Activated naive CD4-positive, alpha-beta T cell treated with anti-CD3 and anti-CD28 coated beads, Interleukin-2, amount 10 ng/mL, durations not matched to agents 7 days and 5 days (primary cell): ENCODE measurements around the gene NUMB.
A peak's percentile ranks its signal among the peaks of the same experiment; 100 is the strongest.

Experiments
- CTCF ChIA-PET: fragments of 350-600 bp; sonication (Branson Sonifier 250); formaldehyde crosslinking; loops from one replicate; lab custom pipeline; 2021; ENCODE audit warnings: antibody characterized with exemption; lab: Charles Lee
- DNase-seq: peaks from one replicate; pipeline ENCODE4 v3.0.0-alpha.2; 2020
- H3K27ac Mint-ChIP-seq: one replicate; pipeline ENCODE4 v1.8.0; 2021; ENCODE audit warnings: mild to moderate bottlenecking, moderate library complexity, mixed read lengths
- H3K27me3 Mint-ChIP-seq: one replicate; pipeline ENCODE4 v1.8.0; 2021; ENCODE audit warnings: mild to moderate bottlenecking, mixed read lengths
- H3K36me3 Mint-ChIP-seq: one replicate; pipeline ENCODE4 v1.8.0; 2021; ENCODE audit warnings: mixed read lengths
- H3K4me1 Mint-ChIP-seq: one replicate; pipeline ENCODE4 v1.8.0; 2021; ENCODE audit warnings: mixed read lengths
- H3K4me3 Mint-ChIP-seq: one replicate; pipeline ENCODE4 v1.8.0; 2021; ENCODE audit warnings: mild to moderate bottlenecking, moderate library complexity, mixed read lengths
- H3K9me3 Mint-ChIP-seq: one replicate; pipeline ENCODE4 v1.8.0; 2021; ENCODE audit warnings: mixed read lengths

The NUMB gene

DNA sequence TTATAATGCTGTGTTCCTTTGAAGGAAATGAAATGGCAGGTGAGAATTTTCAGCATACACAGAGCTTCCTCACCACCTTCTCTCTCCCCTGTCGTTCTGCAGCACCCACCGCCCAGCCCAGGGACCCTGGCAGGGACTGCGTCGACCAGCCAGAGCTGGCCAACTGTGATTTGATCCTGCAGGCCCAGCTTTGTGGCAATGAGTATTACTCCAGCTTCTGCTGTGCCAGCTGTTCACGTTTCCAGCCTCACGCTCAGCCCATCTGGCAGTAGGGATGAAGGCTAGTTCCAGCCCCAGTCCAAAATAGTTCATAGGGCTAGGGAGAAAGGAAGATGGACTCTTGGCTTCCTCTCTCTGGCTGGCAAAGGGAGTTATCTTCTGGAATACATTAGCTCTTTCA is 186.0 kb downstream of the NUMB start:
- H3K27me3 Mint-ChIP-seq, result peaks cover 26% of the 10 kb centered on the region
- CTCF ChIA-PET, result interaction anchor here (1.1 to 1.4 kb wide), 3 partner anchors 23 to 218 kb away, joined by 3 read pairs; no protein-coding TSS in a partner anchor

DNA sequence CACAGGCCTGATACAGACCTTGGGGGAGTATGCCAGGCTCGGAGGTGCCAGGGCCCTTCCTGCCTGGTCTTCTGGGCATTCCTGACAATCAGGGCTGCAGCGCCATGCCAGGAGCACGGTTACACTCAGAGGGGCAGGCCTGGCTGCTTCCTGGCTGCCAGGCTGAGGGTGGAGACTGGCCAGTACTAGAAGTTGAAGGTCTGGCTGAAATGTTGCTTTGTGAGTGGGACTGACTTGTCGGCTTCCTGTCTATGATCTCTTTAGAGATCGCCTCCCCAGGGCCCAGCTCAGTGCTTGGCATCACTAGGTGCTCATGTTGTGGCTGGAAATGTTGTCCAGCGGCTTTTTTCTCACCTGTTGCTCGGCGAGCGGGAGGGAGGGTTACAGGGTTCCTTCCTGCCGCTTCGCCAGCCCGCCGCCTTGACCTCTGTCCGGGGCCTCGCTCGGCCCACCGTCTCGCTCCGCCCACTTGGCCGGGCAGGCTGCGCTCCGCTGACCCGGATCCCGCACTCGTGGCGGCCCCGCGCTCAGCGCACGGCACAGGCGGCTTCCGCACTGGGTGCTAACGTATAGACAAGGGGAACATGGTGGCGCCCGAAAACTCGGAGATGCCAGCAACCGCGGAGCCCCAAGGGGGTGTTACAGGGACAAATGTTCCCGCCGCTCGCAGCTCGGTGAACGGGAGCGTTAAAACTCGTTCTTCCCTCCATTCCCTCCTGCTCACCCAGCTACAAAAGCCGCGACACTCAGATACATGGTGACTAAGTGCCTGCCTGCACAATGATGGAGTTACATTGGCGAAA is 188.4 kb downstream of the NUMB start:
- peak; percentile 39 for DNase-seq
- H3K27ac Mint-ChIP-seq, result no peak overlapping the region
- CTCF ChIA-PET, result no interaction called here
- no peaks in the 10 kb centered on the region for H3K9me3 Mint-ChIP-seq
- H3K4me3 Mint-ChIP-seq, result peak overlapping the region; percentile 22
- peaks cover 47% of the 10 kb centered on the region for H3K27me3 Mint-ChIP-seq
- H3K36me3 Mint-ChIP-seq, result peaks cover 8% of the 10 kb centered on the region
- H3K4me1 Mint-ChIP-seq, result peaks cover 8% of the 10 kb centered on the region

More for the DNA sequence above, 186.0 kb downstream of the NUMB start:
- Mint-ChIP-seq H3K9me3 (no peaks in the 10 kb centered on the region), H3K4me3 (no peak overlapping the region), H3K36me3 (peaks cover 18% of the 10 kb centered on the region), H3K4me1 (peaks cover 8% of the 10 kb centered on the region), H3K27ac (no peak overlapping the region)
- no peak for DNase-seq

DNA sequence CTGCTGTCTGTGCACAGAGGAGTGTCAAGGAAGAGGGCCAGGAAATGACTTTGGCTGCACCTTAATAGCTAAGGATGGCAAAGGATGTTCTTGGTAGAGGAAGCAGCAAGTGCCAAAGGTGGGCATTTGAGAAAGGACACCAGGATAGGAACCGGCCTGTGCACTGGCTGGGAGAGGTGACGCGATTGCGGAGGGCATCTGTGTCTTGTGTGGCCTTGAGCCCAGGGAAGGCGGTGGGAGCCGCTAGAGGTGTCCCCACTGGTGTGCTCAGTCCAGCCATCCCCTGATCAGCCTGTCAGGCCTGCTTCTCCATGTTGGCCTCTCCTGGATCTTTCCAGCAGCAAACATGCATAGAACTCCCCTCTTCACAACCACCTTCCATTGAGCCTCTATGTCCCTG is 190.9 kb downstream of the NUMB start:
- Mint-ChIP-seq H3K27me3 (peaks cover 55% of the 10 kb centered on the region), H3K36me3 (peaks cover 2% of the 10 kb centered on the region), H3K4me1 (peaks cover 8% of the 10 kb centered on the region), H3K9me3 (no peaks in the 10 kb centered on the region), H3K4me3 (no peak overlapping the region), H3K27ac (no peak overlapping the region)
- CTCF ChIA-PET, result no interaction called here
- DNase-seq, result no peak

DNA sequence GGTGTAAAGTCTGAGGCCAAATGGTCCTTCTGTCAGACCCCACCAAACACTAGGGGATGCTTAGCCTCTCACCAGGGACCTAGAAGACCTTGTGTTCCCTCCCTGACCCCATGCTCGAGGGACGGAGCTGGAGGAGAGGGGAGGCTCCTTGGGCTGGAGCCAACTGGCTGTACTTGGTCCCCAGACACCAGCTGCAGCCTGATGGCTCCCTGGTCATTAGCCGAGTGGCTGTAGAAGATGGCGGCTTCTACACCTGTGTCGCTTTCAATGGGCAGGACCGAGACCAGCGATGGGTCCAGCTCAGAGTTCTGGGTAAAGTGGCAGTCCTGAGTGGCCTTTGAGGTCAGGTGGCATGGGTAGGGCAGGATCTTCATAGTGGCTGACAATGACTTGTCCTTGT is 192.0 kb downstream of the NUMB start:
- Mint-ChIP-seq H3K36me3 (peaks cover 2% of the 10 kb centered on the region), H3K4me3 (no peak overlapping the region), H3K9me3 (no peaks in the 10 kb centered on the region), H3K27me3 (peaks cover 55% of the 10 kb centered on the region), H3K4me1 (peaks cover 8% of the 10 kb centered on the region), H3K27ac (no peak overlapping the region)
- CTCF ChIA-PET, result no interaction called here
- no peak for DNase-seq

DNA sequence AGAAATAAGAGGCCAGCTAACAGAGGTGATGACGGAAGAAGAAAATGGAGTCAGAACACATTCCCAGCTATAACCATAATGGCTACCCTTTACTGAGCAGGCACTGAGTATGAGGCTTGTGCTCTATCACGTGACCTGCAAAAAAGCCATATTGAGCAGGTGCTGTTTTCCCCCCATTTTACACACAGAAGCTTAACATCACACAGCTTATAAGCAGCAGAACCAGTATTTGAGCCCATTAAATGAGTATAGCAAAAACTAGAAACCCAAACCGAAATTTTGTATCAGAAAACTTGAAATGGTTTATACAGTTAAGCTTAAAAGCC is 192.7 kb downstream of the NUMB start:
- DNase-seq, result no peak
- Mint-ChIP-seq H3K9me3 (no peaks in the 10 kb centered on the region), H3K4me1 (peaks cover 6% of the 10 kb centered on the region), H3K27me3 (peaks cover 52% of the 10 kb centered on the region), H3K27ac (no peak overlapping the region), H3K36me3 (no peaks in the 10 kb centered on the region), H3K4me3 (no peak overlapping the region)
- CTCF ChIA-PET, result no interaction called here

DNA sequence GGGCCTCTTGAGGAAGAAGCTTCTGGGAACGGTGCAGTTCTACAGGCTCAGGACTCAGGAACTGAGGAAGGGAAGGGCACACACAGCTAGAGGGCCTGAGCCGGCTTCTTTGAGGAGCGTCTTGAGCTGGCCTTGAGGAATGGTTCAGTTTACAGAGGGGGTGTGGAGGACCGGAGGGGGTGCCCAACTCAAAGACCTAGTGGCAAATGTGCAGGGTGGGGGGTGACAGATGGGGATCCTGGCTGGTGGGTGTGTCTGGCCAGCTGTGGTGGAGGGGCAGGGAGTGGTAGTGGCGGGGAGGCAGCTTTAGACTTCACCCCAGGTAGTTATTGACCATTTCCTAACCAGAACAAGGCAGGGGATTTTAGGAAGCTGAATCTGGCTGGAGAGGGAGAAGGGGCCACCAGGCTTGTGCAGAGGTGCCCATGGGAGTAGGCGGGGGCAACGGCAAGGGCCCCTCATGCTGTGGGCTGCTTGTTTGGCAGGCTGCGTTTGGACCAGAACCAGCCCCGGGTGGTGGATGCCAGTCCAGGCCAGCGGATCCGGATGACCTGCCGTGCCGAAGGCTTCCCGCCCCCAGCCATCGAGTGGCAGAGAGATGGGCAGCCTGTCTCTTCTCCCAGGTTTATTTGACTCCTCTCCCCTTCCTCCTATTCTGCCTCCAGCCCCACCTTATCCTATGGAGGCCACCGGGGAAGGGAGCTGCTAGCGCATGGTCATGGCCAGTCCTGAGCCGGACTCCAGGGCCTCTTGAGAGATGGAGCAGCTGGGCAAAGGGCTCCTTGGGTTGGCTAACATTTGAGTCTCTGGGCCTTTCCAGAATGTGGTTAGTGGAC is 193.2 kb downstream of the NUMB start:
- H3K9me3 Mint-ChIP-seq, result no peaks in the 10 kb centered on the region
- H3K27ac Mint-ChIP-seq, result no peak overlapping the region
- CTCF ChIA-PET, result no interaction called here
- peaks cover 46% of the 10 kb centered on the region for H3K27me3 Mint-ChIP-seq
- no peak overlapping the region for H3K4me3 Mint-ChIP-seq
- peaks cover under 1% of the 10 kb centered on the region for H3K4me1 Mint-ChIP-seq
- no peak for DNase-seq
- no peaks in the 10 kb centered on the region for H3K36me3 Mint-ChIP-seq

DNA sequence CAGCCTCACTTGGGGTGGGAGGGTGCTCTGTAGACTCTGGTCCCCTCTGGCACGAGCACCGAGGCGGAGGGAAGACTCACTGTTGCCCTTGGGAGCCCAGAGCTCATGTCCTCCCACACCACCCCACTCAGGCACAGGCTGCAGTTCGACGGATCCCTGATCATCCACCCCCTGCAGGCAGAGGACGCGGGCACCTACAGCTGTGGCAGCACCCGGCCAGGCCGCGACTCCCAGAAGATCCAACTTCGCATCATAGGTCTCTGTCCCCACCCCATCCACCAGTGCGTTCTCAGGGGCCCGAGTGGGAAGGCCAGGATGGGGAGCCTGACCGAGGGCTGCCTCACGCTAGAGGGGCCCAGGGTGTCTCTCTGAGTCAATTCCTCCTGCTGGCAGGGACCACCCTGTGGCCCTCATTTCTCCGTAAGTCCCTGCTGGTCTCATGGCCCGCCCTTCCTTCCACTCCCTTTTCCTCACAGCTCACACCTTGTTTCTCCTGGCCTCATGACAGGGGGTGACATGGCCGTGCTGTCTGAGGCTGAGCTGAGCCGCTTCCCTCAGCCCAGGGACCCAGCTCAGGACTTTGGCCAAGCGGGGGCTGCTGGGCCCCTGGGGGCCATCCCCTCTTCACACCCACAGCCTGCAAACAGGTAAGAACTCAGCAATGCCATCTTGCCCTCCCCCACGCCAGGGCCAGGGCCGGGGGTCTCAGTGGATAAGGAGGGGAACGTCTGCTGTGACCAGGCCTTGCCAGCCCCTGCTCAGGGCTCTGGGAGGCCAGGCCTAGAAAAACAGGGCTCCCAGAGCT is 194.1 kb downstream of the NUMB start:
- DNase-seq, result no peak
- peak overlapping the region; percentile 82 for H3K27ac Mint-ChIP-seq
- no peak overlapping the region for H3K4me3 Mint-ChIP-seq
- no peaks in the 10 kb centered on the region for H3K4me1 Mint-ChIP-seq
- H3K27me3 Mint-ChIP-seq, result peaks cover 39% of the 10 kb centered on the region
- H3K36me3 Mint-ChIP-seq, result no peaks in the 10 kb centered on the region
- H3K9me3 Mint-ChIP-seq, result no peaks in the 10 kb centered on the region
- CTCF ChIA-PET, result no interaction called here

DNA sequence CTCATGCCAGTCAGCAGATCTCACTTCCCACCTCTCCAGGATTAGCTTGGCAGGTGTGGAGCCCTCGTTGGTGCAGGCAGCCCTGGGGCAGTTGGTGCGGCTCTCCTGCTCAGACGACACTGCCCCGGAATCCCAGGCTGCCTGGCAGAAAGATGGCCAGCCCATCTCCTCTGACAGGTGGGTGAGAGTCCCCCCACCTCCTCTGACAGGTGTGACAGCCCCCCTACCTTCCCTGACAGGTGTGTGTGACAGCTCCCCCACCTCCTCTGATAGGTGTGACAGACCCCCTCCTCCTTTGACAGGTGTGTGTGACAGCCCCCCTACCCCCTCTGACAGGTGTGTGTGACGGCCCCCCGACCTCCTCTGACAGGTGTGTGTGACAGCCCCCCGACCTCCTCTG is 194.7 kb downstream of the NUMB start:
- DNase-seq, result no peak
- no peaks in the 10 kb centered on the region for H3K36me3 Mint-ChIP-seq
- peaks cover 44% of the 10 kb centered on the region for H3K27me3 Mint-ChIP-seq
- H3K4me3 Mint-ChIP-seq, result no peak overlapping the region
- H3K27ac Mint-ChIP-seq, result no peak overlapping the region
- CTCF ChIA-PET, result interaction anchor here (0.9 kb wide), 1 partner anchor 210 kb away, joined by 3 read pairs; no protein-coding TSS in a partner anchor
- H3K9me3 Mint-ChIP-seq, result no peaks in the 10 kb centered on the region
- no peaks in the 10 kb centered on the region for H3K4me1 Mint-ChIP-seq

DNA sequence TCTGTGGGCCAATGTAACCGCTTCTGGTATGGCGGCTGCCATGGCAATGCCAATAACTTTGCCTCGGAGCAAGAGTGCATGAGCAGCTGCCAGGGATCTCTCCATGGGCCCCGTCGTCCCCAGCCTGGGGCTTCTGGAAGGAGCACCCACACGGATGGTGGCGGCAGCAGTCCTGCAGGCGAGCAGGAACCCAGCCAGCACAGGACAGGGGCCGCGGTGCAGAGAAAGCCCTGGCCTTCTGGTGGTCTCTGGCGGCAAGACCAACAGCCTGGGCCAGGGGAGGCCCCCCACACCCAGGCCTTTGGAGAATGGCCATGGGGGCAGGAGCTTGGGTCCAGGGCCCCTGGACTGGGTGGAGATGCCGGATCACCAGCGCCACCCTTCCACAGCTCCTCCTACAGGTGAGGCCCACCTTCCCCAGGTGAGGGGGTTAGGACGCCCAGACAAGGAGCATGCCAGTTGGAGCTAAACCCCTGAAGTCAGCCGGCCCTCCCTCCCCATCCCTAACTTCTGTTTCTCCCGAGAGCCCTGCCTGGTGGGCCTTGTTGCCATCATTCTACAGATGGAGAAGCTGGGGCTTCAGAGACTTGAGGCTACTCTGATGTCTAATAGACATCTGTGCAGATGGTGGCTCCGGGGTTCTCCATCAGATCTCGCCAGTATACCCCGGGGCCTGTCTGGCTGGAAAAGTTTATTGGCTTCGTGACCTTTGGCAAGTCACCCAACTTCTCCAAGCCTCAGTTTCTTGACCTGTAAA is 195.7 kb downstream of the NUMB start:
- CTCF ChIA-PET, result interaction anchor here (0.9 kb wide), 1 partner anchor 211 kb away, joined by 3 read pairs; no protein-coding TSS in a partner anchor
- DNase-seq, result no peak
- Mint-ChIP-seq H3K4me3 (no peak overlapping the region), H3K27me3 (peaks cover 37% of the 10 kb centered on the region), H3K27ac (no peak overlapping the region), H3K36me3 (no peaks in the 10 kb centered on the region), H3K9me3 (no peaks in the 10 kb centered on the region), H3K4me1 (no peaks in the 10 kb centered on the region)

DNA sequence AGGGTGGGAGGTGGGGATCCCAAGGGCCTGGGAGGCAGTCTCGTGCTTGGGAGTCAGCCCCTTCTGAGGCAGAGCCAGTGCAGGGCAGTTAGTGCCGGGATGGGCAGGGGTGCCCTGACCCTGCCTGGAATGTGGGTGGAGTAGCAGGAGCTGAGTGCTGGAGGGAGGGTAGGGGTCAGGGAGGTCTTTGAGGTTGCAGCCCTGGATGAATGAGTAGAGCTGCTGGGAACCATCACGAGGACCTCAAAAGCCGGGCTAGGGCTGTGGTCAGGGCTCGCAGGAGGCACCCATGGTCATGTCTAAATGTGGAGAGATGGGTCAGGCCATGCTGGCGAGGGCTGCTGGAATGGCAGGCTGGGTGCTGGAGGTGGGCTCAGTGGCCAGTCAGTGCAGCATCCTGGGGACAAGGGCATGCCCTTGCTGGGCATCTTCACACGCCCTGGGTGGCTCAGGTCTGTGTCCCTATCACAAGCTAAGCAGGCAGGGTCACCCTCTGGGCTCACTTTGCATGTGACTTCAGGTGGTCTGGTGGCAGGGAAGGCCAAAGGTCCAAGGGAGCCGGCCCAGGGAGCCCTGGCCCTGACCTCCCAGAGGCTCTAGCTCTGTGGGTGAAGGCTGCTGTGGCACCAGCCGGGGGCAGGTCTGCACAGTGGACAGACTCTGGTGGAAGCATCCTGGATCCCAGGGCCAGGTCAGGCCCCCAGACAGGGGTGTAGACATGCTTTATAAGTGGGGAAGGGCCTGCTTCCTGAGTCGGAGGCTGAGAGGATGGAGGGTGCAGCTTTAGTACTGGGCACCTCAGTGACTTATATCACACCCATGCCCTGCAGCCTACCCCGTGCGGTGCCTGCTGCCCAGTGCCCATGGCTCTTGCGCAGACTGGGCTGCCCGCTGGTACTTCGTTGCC is 196.6 kb downstream of the NUMB start:
- CTCF ChIA-PET, result no interaction called here
- H3K27ac Mint-ChIP-seq, result no peak overlapping the region
- no peaks in the 10 kb centered on the region for H3K9me3 Mint-ChIP-seq
- DNase-seq, result no peak
- H3K36me3 Mint-ChIP-seq, result no peaks in the 10 kb centered on the region
- no peaks in the 10 kb centered on the region for H3K4me1 Mint-ChIP-seq
- peaks cover 28% of the 10 kb centered on the region for H3K27me3 Mint-ChIP-seq
- H3K4me3 Mint-ChIP-seq, result no peak overlapping the region

DNA sequence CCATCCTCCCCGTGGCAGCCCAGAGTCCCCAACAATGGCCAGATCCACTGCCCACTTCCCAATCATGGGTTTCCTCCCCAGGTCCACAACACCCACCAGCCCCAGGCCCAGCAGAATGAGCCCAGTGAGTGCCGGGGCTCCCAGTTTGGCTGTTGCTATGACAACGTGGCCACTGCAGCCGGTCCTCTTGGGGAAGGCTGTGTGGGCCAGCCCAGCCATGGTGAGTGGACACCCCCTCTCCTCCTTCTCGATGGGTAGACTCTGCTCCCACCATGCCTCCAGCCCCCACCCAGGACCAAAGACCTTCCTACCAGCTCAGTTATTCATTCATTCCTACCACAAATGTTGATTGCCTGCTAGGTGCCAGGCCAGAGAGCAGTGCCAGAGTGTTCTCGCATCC is 197.3 kb downstream of the NUMB start:
- Mint-ChIP-seq H3K4me3 (no peak overlapping the region), H3K4me1 (no peaks in the 10 kb centered on the region), H3K27ac (no peak overlapping the region), H3K9me3 (no peaks in the 10 kb centered on the region), H3K36me3 (no peaks in the 10 kb centered on the region), H3K27me3 (peaks cover 21% of the 10 kb centered on the region)
- DNase-seq, result peak; percentile 16
- CTCF ChIA-PET, result no interaction called here

DNA sequence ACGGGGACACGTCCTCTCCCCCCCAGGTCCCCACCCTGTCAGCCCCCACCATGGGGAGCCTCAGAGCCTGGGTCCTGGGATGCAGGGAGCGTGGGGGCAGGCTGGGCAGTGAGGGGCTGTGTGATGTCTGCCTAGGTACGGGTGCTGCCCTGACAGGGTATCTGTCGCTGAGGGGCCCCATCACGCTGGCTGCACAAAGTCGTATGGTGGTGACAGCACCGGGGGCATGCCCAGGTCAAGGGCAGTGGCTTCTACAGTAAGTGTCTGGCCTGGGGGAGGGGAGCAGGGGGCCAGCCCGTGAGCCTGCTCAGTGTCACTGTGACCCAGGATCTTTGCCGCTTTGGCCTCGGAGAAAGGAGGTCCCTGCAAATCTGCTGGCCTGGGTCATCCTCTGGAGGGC is 197.8 kb downstream of the NUMB start:
- CTCF ChIA-PET, result no interaction called here
- peak; percentile 15 for DNase-seq
- Mint-ChIP-seq H3K9me3 (no peaks in the 10 kb centered on the region), H3K36me3 (no peaks in the 10 kb centered on the region), H3K27ac (no peak overlapping the region), H3K27me3 (peaks cover 19% of the 10 kb centered on the region), H3K4me1 (no peaks in the 10 kb centered on the region), H3K4me3 (no peak overlapping the region)

DNA sequence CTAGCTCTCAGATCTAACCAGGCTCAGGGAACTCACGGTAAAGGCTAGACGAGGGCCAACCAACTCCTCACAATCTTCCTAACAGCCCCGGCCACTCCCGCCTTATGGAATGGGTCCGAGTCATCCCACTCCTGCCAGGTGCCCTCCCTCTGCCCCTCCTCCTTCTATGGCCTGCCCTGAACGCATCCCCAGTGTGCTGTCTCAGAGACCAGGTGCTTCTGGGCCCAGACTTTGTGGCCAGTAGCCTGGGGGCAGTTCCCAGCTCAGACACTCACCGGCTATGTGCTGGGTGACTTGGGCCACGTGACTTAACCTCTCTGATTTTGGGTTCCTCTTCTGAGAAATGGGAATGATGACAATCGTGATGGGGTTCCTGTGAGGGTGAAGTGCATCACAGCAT is 198.5 kb downstream of the NUMB start:
- Mint-ChIP-seq H3K9me3 (no peaks in the 10 kb centered on the region), H3K27ac (no peak overlapping the region), H3K4me1 (no peaks in the 10 kb centered on the region), H3K27me3 (peaks cover 13% of the 10 kb centered on the region), H3K36me3 (no peaks in the 10 kb centered on the region), H3K4me3 (no peak overlapping the region)
- CTCF ChIA-PET, result no interaction called here
- DNase-seq, result peak; percentile 3
